ENCODE measurements around the gene COPB1.

COPB1 gene

GRCh38 chr11:14499560-14500180, at the start of gene COPB1:
TSS of gene COPB1 (minus strand) at chr11:14499811. CDS start at chr11:14498928, 883 bp downstream.
- peak within 1 kb of the TSS; percentile 84 for H3K4me2 ChIP-seq (ENCODE audit: insufficient read depth, low read length)
- peaks cover 43% of the 10 kb centered on the region for H3K79me2 ChIP-seq (ENCODE audit: insufficient read depth, low read length)
- peak within 1 kb of the TSS; percentile 88 for H2AFZ ChIP-seq (ENCODE audit: low read depth, low read length)
- no peaks in the 10 kb centered on the region for H3K27me3 ChIP-seq (ENCODE audit: insufficient read depth, low read length, poor library complexity)
- no peaks in the 10 kb centered on the region; the same call in 1 of the 2 replicates for H4K20me1 ChIP-seq (ENCODE audit: insufficient read depth, low read length)
- peak; percentile 96 for DNase-seq
- H3K27ac ChIP-seq (ENCODE audit: low read length): peak within 1 kb of the TSS; percentile 94
- H3K4me3 ChIP-seq (ENCODE audit: low read depth in 1 of 2, low read length in 2 of 2): peak within 1 kb of the TSS; percentile 77 to 81
- ATAC-seq (ENCODE audit: insufficient read depth, low read depth): peak; percentile 90
- H3K36me3 ChIP-seq (ENCODE audit: insufficient read depth, low read length): peaks cover 46% of the 10 kb centered on the region
- no peaks in the 10 kb centered on the region for H3K9me3 ChIP-seq (ENCODE audit: insufficient read depth, low read length, severe bottlenecking)
- peak within 1 kb of the TSS; percentile 66 for H3K9ac ChIP-seq (ENCODE audit: low read depth, low read length)
- TF ChIP-seq CTCF (IDR thresholded peaks at IDR 0.05; ENCODE audit: borderline replicate concordance, extremely low read depth, low read length, poor library complexity, severe bottlenecking): no peak
- peaks cover 42% of the 10 kb centered on the region for H3K4me1 ChIP-seq (ENCODE audit: insufficient read depth, low read length)

- H3K27ac ChIP-seq (ENCODE audit: low read length): no peak overlapping the region
- H3K9me3 ChIP-seq (ENCODE audit: insufficient read depth, low read length, severe bottlenecking): no peaks in the 10 kb centered on the region
- no peaks in the 10 kb centered on the region for H3K4me1 ChIP-seq (ENCODE audit: insufficient read depth, low read length)
- no peak overlapping the region for H3K9ac ChIP-seq (ENCODE audit: low read depth, low read length)
- H4K20me1 ChIP-seq (ENCODE audit: insufficient read depth, low read length): no peaks in the 10 kb centered on the region
- H3K4me2 ChIP-seq (ENCODE audit: insufficient read depth, low read length): no peak overlapping the region
- H3K4me3 ChIP-seq (ENCODE audit: low read depth in 1 of 2, low read length in 2 of 2): no peak overlapping the region
- H3K36me3 ChIP-seq (ENCODE audit: insufficient read depth, low read length): no peaks in the 10 kb centered on the region
- no peaks in the 10 kb centered on the region for H3K27me3 ChIP-seq (ENCODE audit: insufficient read depth, low read length, poor library complexity)
- ATAC-seq (ENCODE audit: insufficient read depth, low read depth) (no peak), DNase-seq (no peak)
- no peaks in the 10 kb centered on the region for H3K79me2 ChIP-seq (ENCODE audit: insufficient read depth, low read length)
- no peak for TF ChIP-seq CTCF (IDR thresholded peaks at IDR 0.05; ENCODE audit: borderline replicate concordance, extremely low read depth, low read length, poor library complexity, severe bottlenecking)
- no peak for TF ChIP-seq EZH2 (IDR thresholded peaks at IDR 0.05; ENCODE audit: borderline replicate concordance, low read depth, low read length, severe bottlenecking)
- no peak overlapping the region for H2AFZ ChIP-seq (ENCODE audit: low read depth, low read length)
These were observed 47.8 kb upstream of the COPB1 start for GRCh38 chr11:14547440-14547839.

GRCh38 chr11:14546672-14547071, 47.1 kb upstream of the COPB1 start:
- H3K4me1 ChIP-seq (ENCODE audit: insufficient read depth, low read length): no peaks in the 10 kb centered on the region
- H4K20me1 ChIP-seq (ENCODE audit: insufficient read depth, low read length): no peaks in the 10 kb centered on the region
- no peak overlapping the region for H2AFZ ChIP-seq (ENCODE audit: low read depth, low read length)
- no peak for DNase-seq
- H3K9me3 ChIP-seq (ENCODE audit: insufficient read depth, low read length, severe bottlenecking): no peaks in the 10 kb centered on the region
- no peaks in the 10 kb centered on the region for H3K27me3 ChIP-seq (ENCODE audit: insufficient read depth, low read length, poor library complexity)
- no peak for ATAC-seq (ENCODE audit: insufficient read depth, low read depth)
- no peak overlapping the region for H3K4me3 ChIP-seq (ENCODE audit: low read depth in 1 of 2, low read length in 2 of 2)
- no peak overlapping the region for H3K4me2 ChIP-seq (ENCODE audit: insufficient read depth, low read length)
- H3K36me3 ChIP-seq (ENCODE audit: insufficient read depth, low read length): no peaks in the 10 kb centered on the region
- TF ChIP-seq EZH2 (IDR thresholded peaks at IDR 0.05; ENCODE audit: borderline replicate concordance, low read depth, low read length, severe bottlenecking) (no peak), CTCF (IDR thresholded peaks at IDR 0.05; ENCODE audit: borderline replicate concordance, extremely low read depth, low read length, poor library complexity, severe bottlenecking) (no peak)
- no peaks in the 10 kb centered on the region for H3K79me2 ChIP-seq (ENCODE audit: insufficient read depth, low read length)
- no peak overlapping the region for H3K9ac ChIP-seq (ENCODE audit: low read depth, low read length)
- H3K27ac ChIP-seq (ENCODE audit: low read length): no peak overlapping the region

Measured in DND-41 (cell line).